ENCODE measurements around the gene SART1.
"Not testable (repeated sequence)": the region's sequence is repeated elsewhere in the genome, so short reads cannot be mapped to it uniquely, and the experiment has no call there.

The SART1 gene

GRCh38 chr11:66020212-66020611, 58.7 kb downstream of the SART1 start:
- DNase-seq, result no peak

- no peak for DNase-seq
Observed at GRCh38 chr11:66020618-66021357, 59.3 kb downstream of the SART1 start.

DNA sequence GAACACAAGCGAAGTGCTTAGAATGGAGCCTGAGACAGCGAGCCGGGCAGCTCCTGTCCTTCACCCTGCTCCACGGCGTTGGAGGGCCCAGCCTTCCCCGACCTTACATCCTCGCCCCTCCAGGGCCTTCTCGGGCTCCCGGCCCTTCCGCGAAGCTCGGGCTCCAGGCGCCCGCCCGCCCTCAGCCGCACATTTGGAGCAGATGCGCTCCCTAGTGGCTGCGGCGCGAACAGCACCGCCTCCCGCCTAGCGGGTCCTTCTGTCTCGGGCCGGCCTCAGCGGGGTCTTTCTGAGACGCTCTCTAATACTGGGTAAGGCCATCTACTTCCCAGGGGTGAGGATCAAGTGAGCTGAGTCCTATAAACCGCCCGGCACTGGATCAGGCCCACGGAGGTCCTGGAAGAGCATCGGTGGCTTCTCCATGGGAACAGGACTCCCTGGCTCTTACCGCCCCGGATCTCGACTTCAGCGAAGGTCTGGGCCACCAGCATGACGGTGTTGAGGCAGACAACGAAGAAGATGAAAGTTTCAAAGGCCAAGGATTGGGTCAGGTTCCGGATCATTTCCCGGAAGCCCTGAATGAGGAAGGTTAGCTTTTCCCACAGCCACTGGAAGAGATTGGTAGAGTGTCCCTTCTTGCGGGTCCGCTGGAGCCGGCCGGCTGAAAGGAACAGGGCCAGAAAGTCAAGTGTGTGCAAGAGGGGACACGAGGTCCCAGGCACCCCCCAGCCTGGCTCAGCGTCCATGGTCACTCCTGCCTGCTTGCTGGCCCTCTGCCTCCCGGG, 61.1 kb downstream of the SART1 start:
- DNase-seq, result no peak

DNA sequence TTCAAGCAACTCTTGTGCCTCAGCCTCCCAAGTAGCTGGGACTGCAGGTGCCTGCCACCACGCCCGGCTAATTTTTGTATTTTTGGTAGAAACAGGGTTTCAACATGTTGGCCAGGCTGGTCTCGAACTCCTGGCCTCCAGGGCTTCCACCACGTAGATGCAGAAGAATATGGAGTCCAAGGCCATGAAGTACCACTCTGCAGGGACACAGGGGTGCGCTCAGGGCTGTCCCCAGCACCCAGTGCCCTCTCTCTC, 61.6 kb downstream of the SART1 start:
- not testable (repeated sequence) for DNase-seq

DNA sequence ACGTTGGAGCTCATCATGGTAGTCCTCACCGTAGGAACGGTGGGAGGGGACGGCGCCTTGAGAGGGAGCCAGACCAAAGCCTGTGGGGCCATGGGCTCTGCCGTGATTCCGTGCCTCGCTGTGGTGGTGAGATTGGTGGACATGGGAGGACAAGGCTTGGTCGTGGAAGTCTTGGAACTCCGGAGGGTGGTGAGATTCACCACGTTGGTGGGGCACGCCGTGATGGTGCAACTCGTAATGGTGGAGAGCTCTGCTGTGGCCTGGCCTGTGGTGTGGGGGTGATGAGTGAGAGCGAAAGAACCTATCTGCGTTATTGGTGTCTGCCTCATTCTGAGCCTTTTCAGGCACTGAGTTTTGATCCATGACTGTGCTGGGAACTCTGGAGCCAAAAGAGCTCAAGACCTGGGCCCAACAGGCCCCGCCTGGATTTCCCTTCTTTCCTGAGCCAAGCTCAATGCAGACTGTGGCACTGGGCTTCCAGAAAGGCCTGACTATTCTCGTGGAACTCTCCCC, 64.5 kb downstream of the SART1 start, which contains the start of gene CATSPER1:
Gene CATSPER1, minus strand, starts transcription at position 463 of the 513 bp plus-strand sequence. Its CDS starts 100 bp downstream, at position 363.
- no peak for DNase-seq
